ENCODE measurements around the gene FBXW7.

DNA sequence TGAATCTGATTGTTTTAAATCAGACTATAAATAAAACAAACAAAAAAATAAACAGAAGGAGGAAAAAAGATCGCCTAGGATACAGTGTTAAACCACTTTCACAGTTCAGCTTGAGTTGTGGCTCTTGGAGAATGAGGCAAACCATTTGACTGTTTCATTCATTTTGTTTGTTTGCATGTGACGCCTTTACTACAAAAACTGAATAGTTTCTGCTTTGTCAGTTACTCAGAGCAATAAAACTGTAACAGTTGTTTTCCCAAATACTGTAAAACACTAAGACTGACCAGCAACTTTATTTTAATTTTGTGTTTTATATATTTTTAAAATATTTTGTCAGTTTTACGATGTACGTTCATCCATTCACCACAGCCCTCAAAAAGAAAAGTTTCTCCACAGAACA is 214.5 kb downstream of the FBXW7 start:
- TF ChIP-seq, protein P1, sequence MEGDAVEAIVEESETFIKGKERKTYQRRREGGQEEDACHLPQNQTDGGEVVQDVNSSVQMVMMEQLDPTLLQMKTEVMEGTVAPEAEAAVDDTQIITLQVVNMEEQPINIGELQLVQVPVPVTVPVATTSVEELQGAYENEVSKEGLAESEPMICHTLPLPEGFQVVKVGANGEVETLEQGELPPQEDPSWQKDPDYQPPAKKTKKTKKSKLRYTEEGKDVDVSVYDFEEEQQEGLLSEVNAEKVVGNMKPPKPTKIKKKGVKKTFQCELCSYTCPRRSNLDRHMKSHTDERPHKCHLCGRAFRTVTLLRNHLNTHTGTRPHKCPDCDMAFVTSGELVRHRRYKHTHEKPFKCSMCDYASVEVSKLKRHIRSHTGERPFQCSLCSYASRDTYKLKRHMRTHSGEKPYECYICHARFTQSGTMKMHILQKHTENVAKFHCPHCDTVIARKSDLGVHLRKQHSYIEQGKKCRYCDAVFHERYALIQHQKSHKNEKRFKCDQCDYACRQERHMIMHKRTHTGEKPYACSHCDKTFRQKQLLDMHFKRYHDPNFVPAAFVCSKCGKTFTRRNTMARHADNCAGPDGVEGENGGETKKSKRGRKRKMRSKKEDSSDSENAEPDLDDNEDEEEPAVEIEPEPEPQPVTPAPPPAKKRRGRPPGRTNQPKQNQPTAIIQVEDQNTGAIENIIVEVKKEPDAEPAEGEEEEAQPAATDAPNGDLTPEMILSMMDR (IDR thresholded peaks at IDR 0.05), result no peak
- TF ChIP-seq EP300 (IDR thresholded peaks at IDR 0.05; ENCODE audit: low read depth) (no peak), POLR2AphosphoS5 (IDR thresholded peaks at IDR 0.05) (no peak)

Measured in transverse colon (tissue), 4 donors.